HG02588 (cell line): ENCODE data around the gene ZNF398.
A peak's percentile ranks its signal among the peaks of the same experiment; 100 is the strongest.

Experiments
- ATAC-seq: cut with Tn5 transposase; IDR thresholded peaks from one replicate; pipeline ENCODE4 v1.9.1; 2021; ENCODE audit warnings: mild to moderate bottlenecking, moderate library complexity; ENCODE audit not compliant: unreplicated experiment

Gene ZNF398

DNA sequence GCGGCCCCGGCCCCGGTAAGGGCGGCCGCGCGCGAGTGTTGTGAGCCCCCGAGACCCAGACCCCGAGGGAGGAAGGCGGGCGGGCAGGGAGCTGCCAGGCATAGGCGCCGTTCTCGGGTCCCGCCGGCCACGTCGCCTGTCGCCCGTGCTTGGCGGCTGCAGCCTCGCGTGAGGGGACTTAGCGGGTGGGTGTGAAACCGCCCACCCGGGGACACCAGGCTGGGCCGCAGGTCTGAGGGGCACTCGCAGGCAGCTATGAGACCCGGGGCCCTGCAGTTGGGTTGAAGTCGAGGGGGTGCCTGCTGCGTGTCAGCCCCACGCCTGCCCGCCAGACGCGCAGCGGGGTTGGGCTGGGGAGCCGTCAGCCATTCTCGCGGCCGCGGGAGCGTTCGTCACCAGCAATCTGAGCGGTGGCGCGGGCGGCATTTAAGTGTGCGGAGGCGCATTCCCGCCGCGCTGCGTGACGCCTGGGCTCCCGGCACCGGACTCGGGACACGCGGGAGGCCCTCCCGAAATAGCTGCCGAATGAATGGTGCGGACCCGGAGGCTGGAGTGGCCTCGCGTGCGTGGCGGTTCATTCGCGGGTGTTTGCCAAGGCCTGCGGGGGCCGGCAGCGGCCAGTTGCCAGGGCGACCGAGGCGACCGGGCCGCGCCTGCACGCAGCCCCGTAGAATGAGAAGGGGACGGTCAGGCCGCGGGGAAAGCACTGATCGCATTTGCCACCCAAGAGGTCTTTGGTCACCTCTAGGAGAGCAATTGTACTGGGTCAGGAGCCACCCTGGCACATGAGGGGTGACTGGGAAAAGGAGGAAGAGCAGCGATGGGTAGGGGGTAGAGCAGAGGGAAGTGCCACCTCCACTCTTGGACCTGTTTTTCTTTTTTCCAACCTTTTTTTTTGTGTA is 750 bp downstream of the ZNF398 start:
- ATAC-seq, result peak; percentile 38

DNA sequence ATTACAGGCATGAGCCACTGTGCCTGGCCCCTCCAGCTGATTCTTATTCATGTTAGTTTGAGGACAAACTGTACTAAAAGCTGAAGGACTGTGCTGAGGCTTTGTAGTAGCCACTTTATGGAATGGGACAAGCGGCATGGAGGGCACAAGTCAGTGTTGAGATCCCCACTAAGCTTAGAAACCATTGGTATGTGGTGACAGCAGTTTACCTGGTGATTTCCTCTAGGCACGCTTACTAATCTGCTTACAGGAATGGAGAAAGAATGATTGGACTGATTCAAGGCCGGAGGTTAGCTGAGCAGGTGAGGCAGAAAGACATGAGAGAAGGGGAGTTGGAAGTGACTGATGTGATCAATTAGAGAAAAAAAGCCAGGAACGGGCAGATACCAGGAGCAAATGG is 3.7 kb downstream of the ZNF398 start:
- no peak for ATAC-seq

DNA sequence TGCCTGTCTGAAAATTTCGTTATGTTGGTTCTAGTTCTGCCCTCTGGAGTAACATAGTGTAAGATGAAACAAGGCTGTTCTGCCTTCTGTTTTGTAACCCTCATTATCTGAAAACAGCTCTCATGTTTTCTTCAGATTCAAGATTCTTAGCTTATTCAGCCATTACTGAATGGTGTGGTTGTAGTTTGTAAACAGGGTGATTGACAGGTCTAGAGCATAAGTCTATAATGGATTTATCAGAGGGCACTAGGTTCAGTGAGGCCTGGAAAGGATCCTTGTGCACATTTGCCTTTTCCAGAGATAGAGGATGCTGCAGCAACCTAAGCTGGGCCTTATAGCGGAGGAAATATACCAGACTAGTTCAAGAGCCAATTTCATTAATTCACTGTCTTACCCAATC is 6.1 kb downstream of the ZNF398 start:
- ATAC-seq, result no peak

DNA sequence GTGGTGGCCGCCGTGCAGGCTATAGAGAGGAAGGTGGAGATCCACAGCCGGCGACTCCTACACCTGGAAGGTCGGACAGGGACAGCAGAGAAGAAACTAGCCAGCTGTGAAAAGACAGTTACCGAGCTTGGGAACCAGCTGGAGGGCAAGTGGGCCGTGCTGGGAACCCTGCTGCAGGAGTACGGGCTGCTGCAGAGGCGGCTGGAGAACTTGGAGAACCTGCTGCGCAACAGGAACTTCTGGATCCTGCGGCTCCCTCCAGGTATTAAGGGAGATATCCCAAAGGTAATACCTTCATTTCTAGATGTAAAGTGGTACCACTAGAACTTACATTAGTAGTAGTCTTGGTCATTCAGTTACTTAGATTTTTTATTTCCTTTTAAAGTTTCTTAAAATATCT is 6.8 kb downstream of the ZNF398 start:
- no peak for ATAC-seq

DNA sequence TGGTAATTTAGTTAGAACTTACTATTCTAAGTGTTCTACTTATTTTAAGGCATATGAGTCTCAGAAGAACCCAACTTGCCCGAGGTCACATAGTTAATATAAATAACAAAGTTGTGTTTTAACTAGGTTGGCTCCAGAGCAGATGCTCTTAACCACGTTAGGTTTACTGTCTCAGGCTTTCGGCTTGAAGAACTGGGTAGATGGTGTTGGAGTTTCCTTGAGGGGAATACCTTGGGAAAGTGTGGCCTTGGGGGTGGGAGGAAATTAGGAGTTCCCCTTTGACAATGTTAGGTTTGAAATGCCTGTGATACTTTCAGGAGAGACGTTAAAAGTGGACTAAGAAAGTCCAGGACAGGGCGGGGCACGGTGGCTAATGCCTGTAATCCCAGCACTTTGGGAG is 9.6 kb downstream of the ZNF398 start:
- no peak for ATAC-seq

DNA sequence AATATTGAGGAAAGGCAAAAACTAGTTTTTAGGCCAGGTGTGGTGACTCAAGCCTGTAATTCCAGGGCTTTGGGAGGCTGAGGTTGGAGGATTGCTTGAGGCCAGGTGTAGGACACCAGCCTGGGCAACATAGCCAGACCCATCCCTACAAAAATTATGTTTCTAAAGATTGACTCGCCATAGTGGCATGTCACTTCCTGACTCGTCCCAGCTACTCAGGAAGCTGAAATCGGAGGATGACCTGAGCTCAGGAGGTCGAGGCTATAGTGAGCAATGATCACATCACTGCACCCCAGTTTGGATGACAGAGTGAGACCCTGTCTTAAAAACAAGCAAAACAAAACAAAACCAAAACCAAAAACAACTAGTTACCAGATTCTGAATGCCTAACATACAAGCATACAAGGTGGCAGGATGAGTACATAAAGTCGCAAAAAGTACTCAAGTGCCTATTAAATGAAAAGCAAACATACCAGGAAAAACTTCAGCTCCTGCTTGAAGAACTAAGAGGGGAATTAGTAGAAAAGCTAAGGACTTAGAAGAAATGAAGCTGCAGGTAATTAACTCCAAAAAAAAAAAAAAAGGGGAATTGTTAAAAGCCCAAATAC is 14.1 kb downstream of the ZNF398 start:
- ATAC-seq, result no peak

DNA sequence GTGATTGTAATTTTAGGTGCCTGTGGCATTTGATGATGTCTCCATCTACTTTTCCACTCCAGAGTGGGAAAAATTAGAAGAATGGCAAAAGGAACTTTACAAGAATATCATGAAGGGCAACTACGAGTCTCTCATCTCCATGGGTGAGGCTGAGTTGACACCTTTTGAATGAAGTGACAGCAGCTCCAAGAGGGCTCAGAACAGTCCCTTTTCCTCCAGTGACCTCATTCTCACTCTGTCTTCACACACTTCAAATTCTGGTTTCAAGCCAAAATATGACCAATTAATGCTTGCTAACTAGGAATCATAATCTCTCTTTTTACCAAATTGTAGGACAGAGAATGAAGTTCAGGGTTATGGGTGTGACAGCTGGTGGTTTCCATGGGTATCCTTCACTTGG is 18.9 kb downstream of the ZNF398 start:
- ATAC-seq, result no peak

DNA sequence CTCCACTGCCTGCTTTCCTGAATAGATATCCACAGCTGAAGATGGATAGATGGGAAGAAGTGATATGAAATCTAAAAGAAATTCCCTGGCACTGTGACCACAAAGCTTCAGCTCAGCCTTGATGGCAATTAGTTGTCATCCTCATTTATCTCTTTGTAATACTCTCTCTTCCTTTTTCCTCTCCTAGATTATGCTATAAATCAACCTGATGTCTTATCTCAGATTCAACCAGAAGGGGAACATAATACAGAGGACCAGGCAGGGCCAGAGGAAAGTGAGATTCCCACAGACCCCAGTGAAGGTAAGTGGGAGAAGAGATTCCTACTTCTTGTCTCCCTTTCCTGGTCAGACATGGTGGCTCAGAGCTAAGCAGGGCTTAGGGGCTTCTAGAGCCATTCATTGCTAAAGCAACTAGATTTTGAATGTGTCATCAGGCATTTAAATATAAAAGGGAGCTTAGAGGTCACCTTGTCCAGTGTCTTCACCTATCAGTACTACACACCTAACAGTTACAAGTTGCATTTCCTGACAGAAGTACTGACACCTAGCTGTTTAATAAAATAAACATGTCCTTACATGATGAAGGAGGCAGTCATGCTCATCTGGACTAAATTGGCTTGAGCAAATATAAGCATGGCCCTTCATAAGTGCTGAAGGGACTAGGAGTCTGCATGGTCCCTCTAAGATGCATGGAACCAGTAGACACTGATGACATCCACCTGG is 19.5 kb downstream of the ZNF398 start:
- no peak for ATAC-seq

DNA sequence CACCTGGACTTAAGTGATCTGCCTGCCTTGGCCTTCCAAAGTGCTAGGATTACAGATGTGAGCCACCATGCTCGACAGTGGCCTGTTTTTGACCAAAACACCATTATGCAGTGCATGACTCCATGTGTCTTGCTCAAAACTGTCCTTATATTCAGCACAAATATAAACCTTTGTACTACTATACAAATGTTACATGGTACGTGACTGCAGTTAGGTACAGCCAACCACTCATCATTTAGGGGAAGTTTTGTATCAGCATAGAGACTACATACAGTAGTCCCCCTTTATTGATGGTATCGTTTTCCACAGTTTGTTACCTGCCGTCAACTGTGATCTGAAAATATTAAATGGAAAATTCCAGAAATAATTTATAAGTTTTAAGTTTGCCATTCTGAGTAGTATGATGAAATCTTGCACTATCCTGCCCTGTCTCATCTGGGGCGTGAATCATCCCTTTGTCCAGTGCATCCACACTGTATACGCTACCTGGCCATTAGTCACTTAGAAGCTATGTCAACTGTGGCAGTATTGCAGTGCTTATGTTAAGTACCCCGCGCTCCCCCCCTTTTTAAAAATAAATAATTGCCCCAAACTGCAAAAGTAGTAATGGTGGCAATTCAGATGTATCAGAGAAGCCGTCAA is 24.8 kb downstream of the ZNF398 start:
- no peak for ATAC-seq

DNA sequence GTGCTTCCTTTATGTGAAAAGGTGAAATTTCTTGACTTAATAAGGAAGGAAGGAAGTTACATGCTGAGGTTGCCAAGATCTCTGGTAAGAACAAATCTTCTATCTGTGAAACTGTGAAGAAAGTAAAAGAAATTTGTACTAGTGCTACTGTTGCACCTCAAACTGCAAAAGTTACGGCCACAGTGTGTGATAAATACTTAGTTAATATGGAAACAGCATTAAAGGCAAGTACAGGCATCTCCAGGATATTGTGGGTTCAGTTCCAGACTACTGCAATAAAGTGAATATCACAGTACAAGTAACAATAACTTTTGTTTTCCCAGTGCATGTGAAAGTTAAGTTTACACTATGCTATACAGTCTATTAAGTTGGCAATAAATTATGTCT is 25.3 kb downstream of the ZNF398 start:
- no peak for ATAC-seq

DNA sequence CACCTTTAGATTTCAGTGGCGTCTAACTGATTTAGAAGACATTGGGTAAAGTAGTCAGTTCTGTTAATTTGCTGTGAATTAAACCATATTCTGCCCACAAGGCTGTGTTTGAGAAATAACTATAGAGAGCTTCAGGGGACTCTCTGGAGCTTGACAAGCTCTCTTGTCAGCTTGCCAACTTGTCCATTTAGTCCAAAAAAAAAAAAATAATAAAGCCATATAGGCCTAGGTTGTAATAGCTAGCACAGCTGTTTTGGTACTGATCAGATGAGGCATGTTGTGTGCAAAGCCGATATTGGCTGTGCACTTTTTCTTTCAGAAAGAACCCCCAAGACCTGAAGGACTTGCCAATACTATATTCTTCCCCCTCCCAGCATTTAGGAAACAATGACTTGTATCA is 27.9 kb downstream of the ZNF398 start:
- ATAC-seq, result no peak

DNA sequence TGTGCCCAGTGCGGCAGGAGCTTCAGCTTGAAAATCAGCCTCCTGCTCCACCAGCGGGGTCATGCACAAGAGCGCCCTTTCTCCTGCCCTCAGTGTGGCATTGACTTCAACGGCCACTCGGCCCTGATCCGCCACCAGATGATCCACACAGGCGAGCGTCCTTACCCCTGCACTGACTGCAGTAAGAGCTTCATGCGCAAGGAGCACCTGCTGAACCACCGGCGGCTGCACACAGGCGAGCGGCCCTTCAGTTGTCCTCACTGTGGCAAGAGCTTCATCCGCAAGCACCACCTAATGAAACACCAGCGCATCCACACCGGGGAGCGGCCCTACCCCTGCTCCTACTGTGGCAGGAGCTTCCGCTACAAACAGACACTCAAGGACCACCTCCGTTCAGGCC is 32.0 kb downstream of the ZNF398 start:
- ATAC-seq, result no peak

DNA sequence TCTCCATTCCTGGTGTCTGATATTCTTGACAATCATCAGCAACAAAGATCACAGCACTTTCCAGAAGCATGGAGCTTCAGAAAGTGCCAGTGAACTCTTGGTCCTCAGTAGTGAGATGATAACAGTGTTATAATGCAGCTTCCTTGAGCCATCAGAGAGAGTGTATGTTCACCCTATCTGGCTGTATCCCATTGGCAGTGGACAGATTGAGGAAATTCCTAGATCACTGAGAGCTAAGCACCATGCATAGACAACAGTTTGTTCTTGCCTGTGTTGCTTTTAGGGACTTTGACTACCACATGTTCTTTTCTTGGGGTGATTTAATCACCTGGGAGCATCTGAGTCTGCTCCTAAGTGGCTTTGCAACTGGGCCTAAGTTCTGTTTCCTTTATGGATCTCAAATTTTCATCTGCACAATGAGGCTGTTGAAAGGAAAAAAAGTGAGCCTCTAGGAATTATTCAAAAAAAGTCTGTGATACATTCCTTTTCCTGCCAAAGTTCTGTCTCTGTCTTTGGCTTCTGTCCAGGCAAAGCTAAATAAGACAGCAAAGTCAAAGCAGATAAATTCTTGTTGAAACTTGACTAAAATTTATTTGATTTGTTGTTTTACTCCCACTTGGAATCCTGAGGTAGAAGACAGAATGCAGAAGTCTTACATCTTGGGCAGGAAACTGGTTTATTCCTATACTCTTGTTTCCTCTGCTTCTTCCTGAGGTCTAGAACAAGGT is 33.6 kb downstream of the ZNF398 start:
- ATAC-seq, result no peak

DNA sequence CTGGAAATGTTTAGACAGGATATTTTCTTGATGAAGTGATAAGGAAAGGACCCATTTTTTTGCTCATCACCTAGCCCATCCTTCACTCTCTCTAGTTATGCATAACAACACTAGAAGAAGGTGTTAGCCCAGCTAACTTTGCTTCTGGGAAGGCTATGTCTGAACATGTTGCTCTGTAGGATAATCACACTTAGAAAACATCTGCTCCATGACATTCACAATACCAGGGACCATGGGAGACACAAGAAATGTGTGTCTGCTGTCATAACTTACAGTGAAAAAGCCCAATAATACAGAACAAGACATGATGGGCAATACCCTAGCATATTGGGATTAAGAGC is 34.2 kb downstream of the ZNF398 start:
- ATAC-seq, result no peak

DNA sequence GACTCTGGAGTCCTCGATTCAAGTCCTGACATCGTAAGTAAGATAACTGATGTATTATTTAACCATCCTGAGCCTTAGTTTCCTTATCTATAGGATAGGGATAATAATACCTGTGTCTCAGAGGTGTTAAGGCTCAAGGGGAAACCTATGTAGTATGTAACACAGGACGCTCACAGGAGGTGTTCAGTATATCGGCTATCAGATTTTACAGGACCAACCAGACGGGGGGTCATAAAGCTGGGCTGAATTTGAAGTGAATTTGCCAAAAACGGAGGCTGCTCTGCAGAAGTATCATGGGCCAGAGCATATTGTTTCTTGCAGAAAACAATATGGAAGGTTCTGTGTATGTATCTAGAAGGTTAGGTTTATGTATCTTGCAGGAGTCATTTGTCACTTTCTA is 37.0 kb downstream of the ZNF398 start:
- ATAC-seq, result no peak

DNA sequence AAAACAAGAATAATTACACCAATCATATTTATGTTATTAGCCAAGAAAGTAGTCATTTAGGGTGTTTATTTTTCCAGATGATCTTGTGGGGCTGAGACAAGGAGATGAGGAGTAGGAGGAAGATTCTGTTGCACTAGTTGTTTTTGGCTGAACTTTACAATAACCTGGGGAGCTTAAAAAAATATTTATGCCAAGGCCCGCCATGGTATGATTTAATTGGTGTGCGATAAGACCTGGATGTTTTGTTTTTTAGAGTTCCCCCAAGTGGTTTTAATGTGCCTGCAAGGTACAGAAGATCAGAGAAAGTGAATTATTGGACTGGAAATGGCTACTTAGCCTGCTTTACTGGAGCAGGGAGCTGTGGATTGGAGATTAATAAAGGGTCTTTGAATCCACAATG is 41.0 kb downstream of the ZNF398 start:
- ATAC-seq, result no peak

DNA sequence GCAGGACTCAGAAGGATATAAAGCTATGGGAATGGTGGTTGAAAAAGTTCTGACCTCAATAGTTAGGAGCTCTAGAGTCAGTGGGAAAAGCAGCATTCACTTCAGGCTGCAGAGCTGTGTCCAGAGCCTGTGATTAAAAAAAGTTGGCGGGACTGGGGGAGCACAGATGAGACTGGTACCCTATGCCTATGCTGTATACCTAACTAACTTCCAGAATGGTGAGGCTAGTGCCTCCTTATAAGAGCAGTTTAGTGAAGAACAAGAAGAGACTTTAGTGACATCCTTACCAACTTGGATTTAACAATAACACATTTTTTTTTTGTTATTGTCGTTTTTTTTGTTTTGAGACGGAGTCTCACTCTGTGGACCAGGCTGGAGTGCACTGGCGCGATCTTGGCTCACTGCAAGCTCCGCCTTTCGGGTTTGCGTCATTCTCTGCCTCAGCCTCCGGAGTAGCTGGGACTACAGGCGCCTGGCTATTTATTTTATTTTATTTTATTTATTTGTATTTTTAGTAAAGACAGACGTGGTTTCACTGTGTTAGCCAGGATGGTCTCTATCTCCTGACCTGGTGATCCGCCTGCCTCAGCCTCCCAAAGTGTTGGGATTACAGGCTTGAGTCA is 41.5 kb downstream of the ZNF398 start:
- no peak for ATAC-seq

DNA sequence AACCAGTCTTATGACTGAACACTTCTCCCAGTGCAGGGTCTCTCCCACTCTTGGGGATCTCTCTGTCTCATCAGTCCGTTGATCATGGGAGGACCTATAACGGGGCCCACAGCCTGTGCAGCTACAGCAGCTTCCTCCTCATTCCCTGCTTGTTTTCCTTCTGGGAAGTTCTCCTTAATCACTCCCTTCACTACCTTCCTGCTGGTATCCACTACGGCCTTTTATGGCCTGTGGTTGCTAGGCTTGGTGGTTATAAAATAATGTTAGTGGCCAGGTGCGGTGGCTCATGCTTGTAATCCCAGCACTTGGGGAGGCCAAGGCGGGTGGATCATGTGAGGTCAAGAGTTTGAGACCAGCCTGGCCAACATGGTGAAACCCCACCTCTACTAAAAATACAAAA is 44.6 kb downstream of the ZNF398 start:
- ATAC-seq, result no peak

DNA sequence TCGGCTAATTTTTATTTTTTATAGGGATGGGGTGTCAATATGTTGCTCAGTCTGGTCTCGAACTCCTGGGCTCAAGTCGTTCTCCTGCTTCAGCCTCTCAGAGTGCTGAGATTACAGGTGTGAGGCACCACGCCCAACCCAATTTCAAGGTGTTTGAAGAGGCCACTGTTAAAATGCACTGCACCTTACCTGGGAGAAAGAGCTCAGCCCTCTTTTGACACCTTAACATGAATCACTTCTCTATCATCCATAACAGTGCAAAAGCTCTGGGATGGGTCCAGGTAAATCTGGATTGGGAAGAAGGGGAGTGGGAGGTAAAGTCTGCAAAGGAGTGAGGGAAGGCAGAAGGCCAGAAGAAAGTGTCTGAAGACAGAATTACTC is 47.5 kb downstream of the ZNF398 start:
- ATAC-seq, result no peak
